CD4-positive, CD25-positive, alpha-beta regulatory T cell (primary cell): ENCODE measurements around the gene CNOT6L. TPM values are rescaled to one million over a fixed set of nuclear protein-coding genes. Genes with fewer than 3 reads are reported as not detected.

Experiments used
- ATAC-seq, 2 donors: fragments of 150-1000 bp; cut with Tn5 transposase; one replicate each; pipeline ENCODE4 v1.10.0; 2021; ENCODE audit warnings: low read depth in 2 of 2, moderate number of reproducible peaks in 2 of 2, moderate library complexity in 1 of 2
- DNase-seq, 3 donors: peaks; one replicate each; pipeline versions ENCODE4 v3.0.0 to v3.0.0-alpha.2; 2012 to 2022; ENCODE audit warnings: mixed read lengths in 1 of 3
- H3K27ac ChIP-seq: one replicate; pipeline ENCODE4 v1.7.0; 2013; ENCODE audit warnings: mild to moderate bottlenecking, low read length; ENCODE audit not compliant: insufficient read depth, poor library complexity, severe bottlenecking
- H3K27me3 ChIP-seq: one replicate; pipeline ENCODE4 v1.7.0; 2013; ENCODE audit warnings: low read length; ENCODE audit not compliant: control insufficient read depth, insufficient read depth
- H3K36me3 ChIP-seq: one replicate; pipeline ENCODE4 v1.7.0; 2013; ENCODE audit warnings: mild to moderate bottlenecking, low read length, moderate library complexity; ENCODE audit not compliant: control insufficient read depth, insufficient read depth
- H3K4me1 ChIP-seq: 2 replicates; pipeline ENCODE4 v1.7.0; 2013; ENCODE audit warnings: mild to moderate bottlenecking, low read length; ENCODE audit not compliant: insufficient read depth, control insufficient read depth, poor library complexity, severe bottlenecking
- H3K4me3 ChIP-seq: one replicate; pipeline ENCODE4 v1.7.0; 2013; ENCODE audit warnings: low read depth, mild to moderate bottlenecking, low read length, moderate library complexity
- H3K9me3 ChIP-seq, 2 experiments: 1 replicate in 1 of 2; 2 replicates in 1 of 2; pipeline ENCODE4 v1.7.0; 2013; ENCODE audit warnings: low read length in 2 of 2, mild to moderate bottlenecking in 1 of 2, moderate library complexity in 1 of 2; ENCODE audit not compliant: control insufficient read depth in 2 of 2
- H3K27ac Mint-ChIP-seq, 3 donors: one replicate each; pipeline ENCODE4 v1.8.0; 2020 to 2022; ENCODE audit warnings: mild to moderate bottlenecking in 3 of 3, mixed read lengths in 3 of 3, moderate library complexity in 2 of 3
- H3K27me3 Mint-ChIP-seq: one replicate; pipeline ENCODE4 v1.8.0; 2022; ENCODE audit warnings: mild to moderate bottlenecking, mixed read lengths
- H3K36me3 Mint-ChIP-seq: one replicate; pipeline ENCODE4 v1.8.0; 2020; ENCODE audit warnings: mixed read lengths
- H3K4me1 Mint-ChIP-seq, 4 donors: one replicate each; pipeline ENCODE4 v1.8.0; 2020 to 2022; ENCODE audit warnings: mixed read lengths in 4 of 4, mild to moderate bottlenecking in 1 of 4
- H3K4me3 Mint-ChIP-seq, 4 donors: one replicate each; pipeline ENCODE4 v1.8.0; 2020 to 2022; ENCODE audit warnings: mild to moderate bottlenecking in 4 of 4, mixed read lengths in 4 of 4, moderate library complexity in 3 of 4
- H3K9me3 Mint-ChIP-seq, 7 donors: one replicate each; pipeline ENCODE4 v1.8.0; 2020 to 2022; ENCODE audit warnings: mixed read lengths in 7 of 7, mild to moderate bottlenecking in 3 of 7, moderate library complexity in 2 of 7
- polyA plus RNA-seq, 4 donors: library from polyadenylated mRNA; unstranded; fragments of 300-500 nt; fragmentation: Illumina TruSeq; gene quantifications; one replicate each; pipeline ENCODE4 v1.2.3, GENCODE V29; 2021
- total RNA-seq: library from RNA; stranded (reverse); gene quantifications from one replicate; pipeline ENCODE4 v1.2.3, GENCODE V29; 2022

CNOT6L gene
- total and polyA plus RNA-seq, 5 donors from 2014 or later: 44.1 to 237 (median 54.2) TPM

DNA sequence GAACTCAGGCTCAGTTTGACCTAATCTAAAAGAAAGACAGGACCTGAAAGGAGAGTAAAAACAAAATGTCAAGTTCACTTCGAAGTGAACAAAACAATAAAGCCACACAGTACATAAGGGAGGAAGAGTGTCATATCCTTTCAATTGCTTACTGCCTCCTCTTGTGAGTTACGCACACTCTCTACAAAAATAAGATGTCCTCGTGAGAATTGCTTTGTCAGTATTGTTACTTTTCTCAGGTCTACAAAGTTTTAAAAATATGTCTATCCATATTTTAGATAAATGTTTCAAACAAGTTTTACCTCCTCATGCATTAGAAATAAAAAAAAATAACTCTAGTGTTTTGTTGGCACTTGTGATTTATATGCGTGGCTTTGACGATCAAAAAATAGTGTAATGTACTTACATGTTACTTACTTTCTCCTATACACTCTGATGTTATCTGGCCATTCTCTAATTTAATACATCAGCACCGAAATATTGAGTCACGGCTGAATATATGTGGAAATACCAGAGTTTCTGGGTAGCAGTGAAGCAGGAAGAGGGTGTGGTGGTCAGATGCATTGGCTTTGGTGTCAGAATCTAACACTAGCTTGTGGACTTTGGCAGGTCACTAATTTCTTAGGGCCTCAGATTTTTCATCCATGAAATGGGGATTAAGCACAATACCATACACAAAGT, 35.4 kb upstream of the CNOT6L start:
- Histone ChIP-seq H3K27me3 (no peaks in the 10 kb centered on the region), H3K36me3 (no peaks in the 10 kb centered on the region), H3K4me3 (peak overlapping the region; percentile 79), H3K4me1 (peaks cover 67% of the 10 kb centered on the region), H3K27ac (peak overlapping the region; percentile 93), H3K9me3 (no peaks in the 10 kb centered on the region)
- H3K27me3 Mint-ChIP-seq: no peaks in the 10 kb centered on the region
- ATAC-seq (peak; percentile 85), DNase-seq (peak; percentile 10 to 81 (median 81))
- peak overlapping the region; percentile 68 to 84 (median 80) for H3K4me3 Mint-ChIP-seq
- peaks cover 3% of the 10 kb centered on the region for H3K36me3 Mint-ChIP-seq
- H3K9me3 Mint-ChIP-seq: no peaks in the 10 kb centered on the region
- H3K4me1 Mint-ChIP-seq: peaks cover 30 to 72% (median 51%) of the 10 kb centered on the region in 4 donors
- peak overlapping the region; percentile 98 for H3K27ac Mint-ChIP-seq

DNA sequence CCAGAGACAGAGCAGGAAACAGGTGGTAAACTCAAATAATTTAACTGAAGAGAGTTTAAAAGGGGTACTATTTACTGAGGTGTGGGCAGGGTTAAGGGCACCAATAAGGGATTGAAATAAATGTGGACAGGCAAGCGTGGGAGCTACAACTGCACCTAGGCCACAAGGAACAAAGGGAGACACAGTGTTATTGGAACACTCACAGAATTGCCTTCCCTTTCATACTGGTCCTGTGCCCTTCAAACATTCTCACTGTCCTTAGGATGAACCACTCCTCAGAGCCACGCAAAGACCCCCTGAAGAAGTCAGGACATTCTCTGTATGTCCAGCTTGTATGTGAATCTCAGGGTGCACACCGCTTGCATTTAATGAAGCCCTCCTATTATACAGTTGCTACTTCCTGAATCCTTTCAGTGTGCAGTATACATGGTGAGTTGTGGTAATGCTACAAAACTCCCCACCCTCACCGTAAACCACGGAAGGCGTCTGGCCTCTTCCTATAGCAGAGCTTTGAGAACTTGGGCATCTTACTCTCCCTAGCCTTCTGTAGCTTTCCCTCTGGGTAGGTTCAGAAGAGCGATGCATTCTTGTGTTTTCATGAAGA, 33.8 kb upstream of the CNOT6L start:
- H3K27ac Mint-ChIP-seq: peak overlapping the region; percentile 98
- no peaks in the 10 kb centered on the region for H3K9me3 Mint-ChIP-seq
- DNase-seq (peak; percentile 52 to 87 (median 69)), ATAC-seq (peak; percentile 79 to 81)
- peak overlapping the region; percentile 93 for H3K27ac ChIP-seq
- no peaks in the 10 kb centered on the region for H3K27me3 Mint-ChIP-seq
- no peaks in the 10 kb centered on the region for H3K27me3 ChIP-seq
- peaks cover 60% of the 10 kb centered on the region for H3K4me1 ChIP-seq
- no peaks in the 10 kb centered on the region for H3K9me3 ChIP-seq
- peaks cover 30 to 59% (median 45%) of the 10 kb centered on the region in 4 donors for H3K4me1 Mint-ChIP-seq
- H3K36me3 Mint-ChIP-seq: peaks cover 3% of the 10 kb centered on the region
- peak overlapping the region; percentile 79 to 84 (median 82) for H3K4me3 Mint-ChIP-seq
- H3K4me3 ChIP-seq: peak overlapping the region; percentile 79
- H3K36me3 ChIP-seq: no peaks in the 10 kb centered on the region

DNA sequence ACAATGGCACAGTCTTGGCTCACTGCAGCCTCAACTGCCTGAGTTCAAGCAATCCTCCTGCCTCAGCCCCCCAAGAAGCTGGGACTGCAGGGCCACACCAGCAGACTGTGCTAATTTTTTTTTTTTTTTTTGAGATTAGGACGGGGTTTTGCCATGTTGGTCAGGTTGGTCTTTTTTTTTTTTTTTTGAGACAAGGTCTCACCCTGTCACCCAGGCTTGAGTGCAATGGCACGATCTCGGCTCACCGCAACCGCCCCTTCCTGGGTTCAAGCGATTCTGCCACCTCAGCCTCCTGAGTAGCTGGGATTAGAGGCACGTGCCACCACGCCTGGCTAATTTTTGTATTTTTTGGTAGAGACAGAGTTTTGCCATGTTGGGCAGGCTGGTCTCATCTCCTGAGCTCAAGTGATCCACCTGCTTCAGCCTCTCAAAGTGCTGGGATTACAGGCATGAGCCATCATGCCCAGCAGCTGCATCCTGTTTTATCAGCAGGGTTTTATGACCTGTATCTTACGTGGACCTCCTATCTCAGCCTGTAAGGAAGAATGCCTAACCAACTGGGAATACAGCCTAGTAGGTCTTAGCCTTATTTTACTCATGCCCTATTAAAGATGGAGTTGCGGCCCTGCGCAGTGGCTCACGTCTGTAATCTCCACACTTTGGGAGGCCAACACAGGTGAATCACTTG, 30.3 kb upstream of the CNOT6L start:
- Mint-ChIP-seq H3K4me3 (no peak overlapping the region), H3K4me1 (peaks cover 17 to 34% (median 24%) of the 10 kb centered on the region in 4 donors), H3K9me3 (no peaks in the 10 kb centered on the region), H3K27me3 (no peaks in the 10 kb centered on the region), H3K27ac (peak overlapping the region in 1 of 3 donors; percentile 38), H3K36me3 (no peaks in the 10 kb centered on the region)
- H3K27me3 ChIP-seq: no peaks in the 10 kb centered on the region
- peaks cover 24% of the 10 kb centered on the region for H3K4me1 ChIP-seq
- ATAC-seq (no peak), DNase-seq (no peak)
- H3K4me3 ChIP-seq: no peak overlapping the region
- no peaks in the 10 kb centered on the region for H3K9me3 ChIP-seq
- H3K36me3 ChIP-seq: no peaks in the 10 kb centered on the region
- H3K27ac ChIP-seq: no peak overlapping the region

DNA sequence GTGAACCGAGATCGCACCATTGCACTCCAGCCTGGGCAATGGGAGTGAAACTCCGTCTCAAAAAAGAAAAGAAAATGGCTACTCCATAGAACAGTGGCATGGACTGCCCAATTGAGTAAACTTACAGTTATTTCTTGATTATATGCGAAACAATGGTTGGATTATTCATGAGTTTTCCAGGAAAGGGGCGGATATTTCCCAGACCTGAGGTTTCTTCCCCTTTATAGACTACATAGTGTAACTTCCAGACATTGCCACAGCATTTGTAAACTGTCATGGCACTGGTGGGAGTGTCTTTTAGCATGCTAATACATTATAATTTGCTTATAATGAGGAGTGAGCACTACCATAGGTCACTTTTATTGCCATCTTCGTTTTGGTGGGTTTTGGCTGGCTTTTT, 29.3 kb upstream of the CNOT6L start:
- no peaks in the 10 kb centered on the region for H3K9me3 Mint-ChIP-seq

DNA sequence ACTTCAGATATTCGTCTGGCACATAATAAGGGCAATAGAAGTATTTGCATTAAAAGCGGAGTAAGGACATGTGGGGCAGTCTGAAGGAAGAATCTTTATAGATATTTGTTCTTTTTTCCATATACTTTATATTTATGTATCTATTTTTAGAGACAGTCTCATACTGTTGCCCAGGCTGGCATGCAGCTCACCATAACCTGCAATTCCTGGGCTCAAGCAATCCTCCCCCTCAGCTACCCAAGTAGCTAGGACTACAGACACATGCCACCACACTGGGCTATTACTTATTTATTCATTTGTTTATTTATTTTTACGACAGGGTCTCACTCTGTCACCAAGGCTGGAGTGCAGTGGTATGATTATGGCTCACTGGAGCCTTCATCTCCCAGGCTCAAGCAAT, 26.8 kb upstream of the CNOT6L start:
- Histone ChIP-seq H3K4me1 (no peaks in the 10 kb centered on the region), H3K27me3 (no peaks in the 10 kb centered on the region), H3K36me3 (no peaks in the 10 kb centered on the region), H3K9me3 (no peaks in the 10 kb centered on the region), H3K4me3 (no peak overlapping the region), H3K27ac (no peak overlapping the region)
- Mint-ChIP-seq H3K36me3 (no peaks in the 10 kb centered on the region), H3K27ac (no peak overlapping the region), H3K4me3 (no peak overlapping the region), H3K27me3 (peaks cover 5% of the 10 kb centered on the region), H3K9me3 (peaks cover 0 to 1% (median 0%) of the 10 kb centered on the region in 7 donors), H3K4me1 (peaks cover 0 to 9% (median 5%) of the 10 kb centered on the region in 4 donors)
- DNase-seq (no peak), ATAC-seq (no peak)

More for the DNA sequence above, 29.3 kb upstream of the CNOT6L start:
- Histone ChIP-seq H3K27ac (no peak overlapping the region), H3K4me1 (peaks cover 15% of the 10 kb centered on the region), H3K9me3 (no peaks in the 10 kb centered on the region), H3K4me3 (no peak overlapping the region), H3K36me3 (no peaks in the 10 kb centered on the region), H3K27me3 (no peaks in the 10 kb centered on the region)
- no peak overlapping the region for H3K4me3 Mint-ChIP-seq
- H3K27me3 Mint-ChIP-seq: peaks cover 5% of the 10 kb centered on the region
- H3K4me1 Mint-ChIP-seq: peaks cover 15 to 27% (median 17%) of the 10 kb centered on the region in 4 donors
- H3K36me3 Mint-ChIP-seq: no peaks in the 10 kb centered on the region
- DNase-seq (no peak), ATAC-seq (no peak)
- H3K27ac Mint-ChIP-seq: no peak overlapping the region

DNA sequence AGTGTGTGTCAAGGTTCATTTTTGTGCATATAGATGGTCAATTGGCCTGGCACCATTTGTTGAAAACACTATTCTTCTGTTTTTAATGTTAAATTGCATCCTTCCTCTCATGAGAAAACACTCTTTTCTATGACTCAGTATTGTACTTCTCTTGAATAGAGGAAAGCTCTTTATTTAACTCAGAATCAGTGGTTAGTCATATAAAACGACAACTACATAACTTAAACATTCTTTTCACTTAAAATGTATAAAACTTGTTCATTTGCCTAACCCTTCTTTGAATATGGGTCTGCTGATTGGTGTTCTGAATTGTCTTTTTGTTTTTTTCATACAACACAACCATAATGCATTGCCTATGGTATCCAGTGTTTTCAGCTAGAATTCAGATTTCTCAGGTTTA, 26.2 kb upstream of the CNOT6L start:
- Mint-ChIP-seq H3K27ac (no peak overlapping the region), H3K9me3 (peaks cover 0 to 1% (median 0%) of the 10 kb centered on the region in 7 donors), H3K4me3 (no peak overlapping the region), H3K27me3 (peaks cover 5% of the 10 kb centered on the region), H3K4me1 (peaks cover 0 to 9% (median 5%) of the 10 kb centered on the region in 4 donors), H3K36me3 (no peaks in the 10 kb centered on the region)
- no peaks in the 10 kb centered on the region for H3K27me3 ChIP-seq
- H3K36me3 ChIP-seq: no peaks in the 10 kb centered on the region
- H3K27ac ChIP-seq: no peak overlapping the region
- H3K9me3 ChIP-seq: no peaks in the 10 kb centered on the region
- ATAC-seq (no peak), DNase-seq (no peak)
- H3K4me1 ChIP-seq: no peaks in the 10 kb centered on the region
- H3K4me3 ChIP-seq: no peak overlapping the region

DNA sequence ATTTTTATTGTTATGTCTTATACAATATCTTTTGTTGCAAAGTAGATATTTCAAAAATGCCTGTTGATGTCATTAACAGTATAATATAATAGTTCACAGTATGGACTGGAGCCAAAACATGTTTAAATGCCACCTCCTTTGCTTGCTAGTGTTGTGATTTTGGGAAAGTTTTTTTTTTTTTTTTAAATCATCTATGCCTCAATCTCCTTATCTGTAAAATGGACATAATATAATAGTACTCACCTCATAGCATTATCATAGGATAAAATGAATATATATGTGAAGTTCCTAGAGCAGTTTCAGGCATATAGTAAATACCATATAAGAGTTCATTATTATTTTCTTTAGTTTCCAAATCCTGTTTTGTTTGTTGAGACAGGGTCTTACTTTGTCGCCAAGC, 25.2 kb upstream of the CNOT6L start:
- ATAC-seq (no peak), DNase-seq (no peak)
- Histone ChIP-seq H3K9me3 (no peaks in the 10 kb centered on the region), H3K4me3 (no peak overlapping the region), H3K4me1 (no peaks in the 10 kb centered on the region), H3K27me3 (no peaks in the 10 kb centered on the region), H3K36me3 (no peaks in the 10 kb centered on the region), H3K27ac (no peak overlapping the region)
- no peaks in the 10 kb centered on the region for H3K36me3 Mint-ChIP-seq
- H3K27me3 Mint-ChIP-seq: peaks cover 5% of the 10 kb centered on the region
- peak overlapping the region in 1 of 4 donors; percentile 18 for H3K4me3 Mint-ChIP-seq
- H3K27ac Mint-ChIP-seq: no peak overlapping the region
- peaks cover 0 to 9% (median 6%) of the 10 kb centered on the region in 4 donors for H3K4me1 Mint-ChIP-seq
- peaks cover 0 to 1% (median 0%) of the 10 kb centered on the region in 7 donors for H3K9me3 Mint-ChIP-seq
